ENCODE measurements around the gene SMIM8. TPM values are rescaled to one million over a fixed set of nuclear protein-coding genes. Genes with fewer than 3 reads are reported as not detected.

The SMIM8 gene, protein sequence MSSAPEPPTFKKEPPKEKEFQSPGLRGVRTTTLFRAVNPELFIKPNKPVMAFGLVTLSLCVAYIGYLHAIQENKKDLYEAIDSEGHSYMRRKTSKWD
- 5.7 and 6.1 TPM in 2 replicates for polyA plus RNA-seq (2013)

DNA sequence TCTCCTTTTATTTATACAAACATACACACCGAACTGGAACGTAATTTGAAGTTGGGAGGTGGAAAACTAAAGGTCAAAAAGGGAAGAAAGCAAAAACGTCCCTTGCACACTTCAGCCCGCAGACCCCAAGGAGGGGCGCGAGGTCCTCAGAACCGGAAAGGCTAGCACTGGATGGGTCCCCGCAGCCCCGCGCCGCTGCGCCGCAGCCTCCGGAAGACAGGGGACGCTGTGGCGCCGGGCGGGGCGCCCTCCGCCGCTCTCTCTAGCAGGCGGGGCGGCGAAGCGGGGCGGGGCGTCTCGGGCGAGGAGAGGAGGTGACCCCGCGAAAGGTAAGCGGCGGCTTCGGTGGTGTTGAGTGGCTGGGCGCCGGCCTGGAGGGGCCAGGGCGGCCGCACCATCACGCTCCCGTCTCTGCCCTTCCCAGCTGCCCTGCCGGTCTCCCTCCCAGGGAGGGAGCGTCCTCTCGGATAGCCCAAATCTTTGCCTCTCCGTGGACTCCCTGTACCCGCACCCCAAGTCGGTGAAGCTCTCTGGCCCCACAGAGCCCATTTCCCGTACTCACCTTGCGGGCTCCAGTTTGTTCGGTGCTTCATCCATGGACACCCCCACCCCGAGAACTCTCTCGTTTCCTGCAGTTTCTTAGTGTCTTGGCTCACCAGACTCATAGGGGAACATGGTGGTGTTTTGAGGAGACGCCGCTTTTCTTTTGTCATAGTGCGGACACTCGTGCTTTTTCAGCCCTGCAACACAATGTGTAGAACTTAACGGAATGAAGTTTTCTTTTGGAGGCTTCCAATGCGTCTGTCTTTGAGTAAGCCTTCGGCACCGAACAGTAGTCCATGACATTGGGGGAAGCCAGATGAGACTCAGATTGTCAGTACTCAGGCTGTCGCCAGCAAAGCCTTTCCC, at the start of gene SMIM8:
SMIM8 (plus strand) TSS at position 285 of the 909 bp plus-strand sequence. CDS start 14,444 bp downstream, outside the sequence.
- Histone ChIP-seq H3K79me1 (ENCODE audit: low read length) (peaks cover 5% of the 10 kb centered on the region), H4K8ac (ENCODE audit: low read depth, low read length) (peak within 1 kb of the TSS; percentile 67), H2BK5ac (ENCODE audit: low read depth, low read length, poor library complexity) (no peak within 1 kb of the TSS), H3K4me2 (ENCODE audit: low read length) (peak within 1 kb of the TSS; percentile 69), H3K4ac (ENCODE audit: low read depth, low read length) (peak within 1 kb of the TSS; percentile 73), H3K4me1 (ENCODE audit: control insufficient read depth in 1 of 2, insufficient read depth in 2 of 2, low read length in 2 of 2) (no peaks in the 10 kb centered on the region), H4K91ac (ENCODE audit: low read depth, low read length) (peak within 1 kb of the TSS; percentile 41), H3K4me3 (ENCODE audit: low read depth, low read length) (peak within 1 kb of the TSS; percentile 95), H3K18ac (ENCODE audit: low read length) (peak within 1 kb of the TSS; percentile 83), H3K14ac (ENCODE audit: low read length) (peak within 1 kb of the TSS; percentile 78), H3K36me3 (ENCODE audit: control insufficient read depth in 1 of 2, insufficient read depth in 2 of 2, low read length in 2 of 2) (no peaks in the 10 kb centered on the region), H3K9me3 (ENCODE audit: insufficient read depth, low read depth, low read length) (no peaks in the 10 kb centered on the region), H3K79me2 (ENCODE audit: control insufficient read depth, insufficient read depth, low read length, poor library complexity) (peaks cover 4% of the 10 kb centered on the region), H2AFZ (ENCODE audit: insufficient read depth, low read length, poor library complexity) (peak within 1 kb of the TSS; percentile 69), H3K27me3 (ENCODE audit: insufficient read depth, low read length) (no peaks in the 10 kb centered on the region), H3K9ac (ENCODE audit: low read length) (peak within 1 kb of the TSS; percentile 86), H2AK5ac (ENCODE audit: low read length) (no peak within 1 kb of the TSS), H2BK120ac (ENCODE audit: insufficient read depth, low read length, poor library complexity) (peak within 1 kb of the TSS; percentile 26), H2BK12ac (ENCODE audit: low read length) (no peak within 1 kb of the TSS), H3K23ac (ENCODE audit: low read length) (no peak within 1 kb of the TSS), H3K27ac (ENCODE audit: low read depth, low read length) (no peak within 1 kb of the TSS), H4K12ac (ENCODE audit: low read depth, low read length) (peak within 1 kb of the TSS; percentile 29)
- peak; percentile 49 to 86 for DNase-seq
- WGBS (ENCODE audit: extremely low coverage, insufficient coverage, insufficient read length), result no CpG with 5 or more reads among the region's 60 CpGs

DNA sequence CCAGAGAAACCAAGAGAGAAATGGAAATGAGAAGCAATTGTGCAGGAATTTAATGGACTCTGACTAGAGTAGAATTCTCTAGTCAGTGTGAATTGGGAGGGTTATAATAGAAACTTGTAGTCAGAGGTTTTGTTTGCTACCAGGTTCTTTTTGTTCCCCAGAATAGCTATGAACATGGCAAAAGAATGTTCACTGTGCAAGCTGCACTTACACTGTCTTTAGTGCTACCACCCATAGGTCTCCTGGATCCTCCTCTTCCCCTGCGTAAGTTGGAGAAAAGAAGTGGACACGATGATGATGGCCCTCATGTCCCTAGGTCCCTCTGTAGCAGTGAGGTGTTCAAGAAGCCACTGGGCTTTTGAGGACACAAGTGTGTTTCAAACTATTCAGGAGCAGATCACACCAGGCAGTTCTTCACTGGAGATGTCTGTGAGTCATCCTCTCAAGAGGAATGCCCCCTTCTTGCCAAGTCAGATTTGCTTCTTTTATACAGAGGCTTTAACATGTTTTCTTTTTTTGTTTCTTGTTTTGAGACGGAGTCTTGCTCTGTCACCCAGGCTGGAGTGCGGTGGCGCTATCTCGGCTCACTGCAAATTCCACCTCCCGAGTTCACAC, 47.6 kb upstream of the SMIM8 start:
- no peak for DNase-seq
- Histone ChIP-seq H2BK120ac (ENCODE audit: insufficient read depth, low read length, poor library complexity) (no peak overlapping the region), H4K91ac (ENCODE audit: low read depth, low read length) (no peak overlapping the region), H3K79me2 (ENCODE audit: control insufficient read depth, insufficient read depth, low read length, poor library complexity) (no peaks in the 10 kb centered on the region), H3K18ac (ENCODE audit: low read length) (no peak overlapping the region), H2BK5ac (ENCODE audit: low read depth, low read length, poor library complexity) (no peak overlapping the region), H2AFZ (ENCODE audit: insufficient read depth, low read length, poor library complexity) (no peak overlapping the region), H4K12ac (ENCODE audit: low read depth, low read length) (no peak overlapping the region), H3K4me2 (ENCODE audit: low read length) (no peak overlapping the region), H3K14ac (ENCODE audit: low read length) (no peak overlapping the region), H4K8ac (ENCODE audit: low read depth, low read length) (no peak overlapping the region), H3K9ac (ENCODE audit: low read length) (no peak overlapping the region), H3K4ac (ENCODE audit: low read depth, low read length) (no peak overlapping the region), H3K27ac (ENCODE audit: low read depth, low read length) (no peak overlapping the region), H3K9me3 (ENCODE audit: insufficient read depth, low read depth, low read length) (no peaks in the 10 kb centered on the region), H3K23ac (ENCODE audit: low read length) (no peak overlapping the region), H3K27me3 (ENCODE audit: insufficient read depth, low read length) (no peaks in the 10 kb centered on the region), H3K4me1 (ENCODE audit: control insufficient read depth in 1 of 2, insufficient read depth in 2 of 2, low read length in 2 of 2) (no peaks in the 10 kb centered on the region), H3K4me3 (ENCODE audit: low read depth, low read length) (no peak overlapping the region), H3K36me3 (ENCODE audit: control insufficient read depth in 1 of 2, insufficient read depth in 2 of 2, low read length in 2 of 2) (no peaks in the 10 kb centered on the region), H2BK12ac (ENCODE audit: low read length) (no peak overlapping the region), H2AK5ac (ENCODE audit: low read length) (no peak overlapping the region), H3K79me1 (ENCODE audit: low read length) (no peaks in the 10 kb centered on the region)
- no CpG with 5 or more reads among the region's 7 CpGs for WGBS (ENCODE audit: extremely low coverage, insufficient coverage, insufficient read length)

DNA sequence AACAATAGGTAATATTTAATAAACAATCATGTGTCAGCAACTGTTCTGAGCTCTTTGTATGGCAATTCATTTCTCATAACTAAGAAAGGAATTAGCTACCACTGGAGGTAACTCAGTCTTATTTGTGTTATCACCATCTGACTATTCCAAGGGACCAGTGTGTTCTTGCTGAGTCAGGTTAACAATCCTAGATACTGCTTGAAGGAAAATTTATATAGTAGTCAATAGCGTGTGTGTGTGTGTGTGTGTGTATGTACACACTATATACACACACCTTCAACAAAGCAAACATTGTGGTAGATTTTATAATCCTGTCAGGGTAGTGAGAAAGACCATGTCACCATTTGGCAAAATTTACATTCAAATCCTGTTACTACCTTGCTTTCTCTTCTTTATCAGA, 45.8 kb upstream of the SMIM8 start:
- Histone ChIP-seq H3K79me1 (ENCODE audit: low read length) (no peaks in the 10 kb centered on the region), H2BK12ac (ENCODE audit: low read length) (no peak overlapping the region), H3K4me3 (ENCODE audit: low read depth, low read length) (no peak overlapping the region), H3K79me2 (ENCODE audit: control insufficient read depth, insufficient read depth, low read length, poor library complexity) (no peaks in the 10 kb centered on the region), H3K4me2 (ENCODE audit: low read length) (no peak overlapping the region), H4K12ac (ENCODE audit: low read depth, low read length) (no peak overlapping the region), H4K91ac (ENCODE audit: low read depth, low read length) (no peak overlapping the region), H2BK5ac (ENCODE audit: low read depth, low read length, poor library complexity) (no peak overlapping the region), H3K23ac (ENCODE audit: low read length) (no peak overlapping the region), H3K27me3 (ENCODE audit: insufficient read depth, low read length) (no peaks in the 10 kb centered on the region), H4K8ac (ENCODE audit: low read depth, low read length) (no peak overlapping the region), H3K14ac (ENCODE audit: low read length) (no peak overlapping the region), H3K18ac (ENCODE audit: low read length) (no peak overlapping the region), H2AFZ (ENCODE audit: insufficient read depth, low read length, poor library complexity) (no peak overlapping the region), H2AK5ac (ENCODE audit: low read length) (no peak overlapping the region), H3K4me1 (ENCODE audit: control insufficient read depth in 1 of 2, insufficient read depth in 2 of 2, low read length in 2 of 2) (no peaks in the 10 kb centered on the region), H3K36me3 (ENCODE audit: control insufficient read depth in 1 of 2, insufficient read depth in 2 of 2, low read length in 2 of 2) (no peaks in the 10 kb centered on the region), H3K27ac (ENCODE audit: low read depth, low read length) (no peak overlapping the region), H3K9ac (ENCODE audit: low read length) (no peak overlapping the region), H3K9me3 (ENCODE audit: insufficient read depth, low read depth, low read length) (no peaks in the 10 kb centered on the region), H3K4ac (ENCODE audit: low read depth, low read length) (no peak overlapping the region), H2BK120ac (ENCODE audit: insufficient read depth, low read length, poor library complexity) (no peak overlapping the region)
- WGBS (ENCODE audit: extremely low coverage, insufficient coverage, insufficient read length), result no CpG with 5 or more reads among the region's 1 CpG
- no peak for DNase-seq

DNA sequence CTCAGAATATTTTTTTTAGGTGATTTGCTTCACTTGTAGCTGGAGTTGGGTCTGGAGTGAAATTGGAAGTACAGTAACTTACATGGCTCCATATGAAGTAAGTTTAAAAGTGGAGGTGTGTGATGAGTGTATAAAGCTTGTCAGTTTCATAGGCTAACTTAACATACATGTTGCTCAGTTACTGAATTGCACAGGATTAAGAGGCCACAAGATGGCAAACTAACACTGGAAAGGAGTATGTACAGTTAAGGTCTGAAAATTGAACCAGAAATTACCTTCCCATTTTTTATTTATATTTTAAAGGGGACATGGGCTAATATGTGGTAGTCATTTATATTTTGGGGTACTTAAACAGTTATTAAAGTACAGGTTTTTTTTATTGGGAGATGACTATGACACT, 45.3 kb upstream of the SMIM8 start:
- Histone ChIP-seq H2AK5ac (ENCODE audit: low read length) (no peak overlapping the region), H2BK120ac (ENCODE audit: insufficient read depth, low read length, poor library complexity) (no peak overlapping the region), H3K9ac (ENCODE audit: low read length) (no peak overlapping the region), H3K79me2 (ENCODE audit: control insufficient read depth, insufficient read depth, low read length, poor library complexity) (no peaks in the 10 kb centered on the region), H4K8ac (ENCODE audit: low read depth, low read length) (no peak overlapping the region), H3K14ac (ENCODE audit: low read length) (no peak overlapping the region), H2AFZ (ENCODE audit: insufficient read depth, low read length, poor library complexity) (no peak overlapping the region), H2BK5ac (ENCODE audit: low read depth, low read length, poor library complexity) (no peak overlapping the region), H4K12ac (ENCODE audit: low read depth, low read length) (no peak overlapping the region), H2BK12ac (ENCODE audit: low read length) (no peak overlapping the region), H3K23ac (ENCODE audit: low read length) (no peak overlapping the region), H3K4me1 (ENCODE audit: control insufficient read depth in 1 of 2, insufficient read depth in 2 of 2, low read length in 2 of 2) (no peaks in the 10 kb centered on the region), H3K27ac (ENCODE audit: low read depth, low read length) (no peak overlapping the region), H3K4ac (ENCODE audit: low read depth, low read length) (no peak overlapping the region), H3K4me3 (ENCODE audit: low read depth, low read length) (no peak overlapping the region), H3K18ac (ENCODE audit: low read length) (no peak overlapping the region), H3K4me2 (ENCODE audit: low read length) (no peak overlapping the region), H3K27me3 (ENCODE audit: insufficient read depth, low read length) (no peaks in the 10 kb centered on the region), H3K79me1 (ENCODE audit: low read length) (no peaks in the 10 kb centered on the region), H4K91ac (ENCODE audit: low read depth, low read length) (no peak overlapping the region), H3K9me3 (ENCODE audit: insufficient read depth, low read depth, low read length) (no peaks in the 10 kb centered on the region), H3K36me3 (ENCODE audit: control insufficient read depth in 1 of 2, insufficient read depth in 2 of 2, low read length in 2 of 2) (no peaks in the 10 kb centered on the region)
- peak in 1 of 2 donors; percentile 36 for DNase-seq
